ENCODE results near the gene CCNH.

DNA sequence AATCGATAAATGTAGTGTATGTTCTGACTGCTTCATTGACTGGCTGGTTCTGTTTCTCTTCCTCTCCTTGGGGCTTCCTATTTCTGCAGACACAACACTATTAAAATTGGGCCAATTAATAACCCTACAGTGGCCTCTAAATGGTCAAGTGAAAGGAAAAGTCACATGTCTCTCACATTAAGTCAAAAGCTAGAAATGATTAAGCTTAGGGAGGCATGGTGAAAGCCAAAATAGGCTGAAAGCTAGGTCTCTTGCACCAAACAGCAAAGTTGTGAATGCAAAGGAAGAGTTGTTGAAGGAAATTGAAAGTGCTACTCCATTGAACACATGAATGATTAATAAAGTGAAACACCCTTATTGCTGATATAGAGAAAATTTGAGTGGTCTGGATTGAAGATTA is 58.2 kb downstream of the CCNH start:
- TF ChIP-seq, protein P1, sequence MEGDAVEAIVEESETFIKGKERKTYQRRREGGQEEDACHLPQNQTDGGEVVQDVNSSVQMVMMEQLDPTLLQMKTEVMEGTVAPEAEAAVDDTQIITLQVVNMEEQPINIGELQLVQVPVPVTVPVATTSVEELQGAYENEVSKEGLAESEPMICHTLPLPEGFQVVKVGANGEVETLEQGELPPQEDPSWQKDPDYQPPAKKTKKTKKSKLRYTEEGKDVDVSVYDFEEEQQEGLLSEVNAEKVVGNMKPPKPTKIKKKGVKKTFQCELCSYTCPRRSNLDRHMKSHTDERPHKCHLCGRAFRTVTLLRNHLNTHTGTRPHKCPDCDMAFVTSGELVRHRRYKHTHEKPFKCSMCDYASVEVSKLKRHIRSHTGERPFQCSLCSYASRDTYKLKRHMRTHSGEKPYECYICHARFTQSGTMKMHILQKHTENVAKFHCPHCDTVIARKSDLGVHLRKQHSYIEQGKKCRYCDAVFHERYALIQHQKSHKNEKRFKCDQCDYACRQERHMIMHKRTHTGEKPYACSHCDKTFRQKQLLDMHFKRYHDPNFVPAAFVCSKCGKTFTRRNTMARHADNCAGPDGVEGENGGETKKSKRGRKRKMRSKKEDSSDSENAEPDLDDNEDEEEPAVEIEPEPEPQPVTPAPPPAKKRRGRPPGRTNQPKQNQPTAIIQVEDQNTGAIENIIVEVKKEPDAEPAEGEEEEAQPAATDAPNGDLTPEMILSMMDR (IDR thresholded peaks at IDR 0.05; ENCODE audit: low read length): no peak
- TF ChIP-seq EZH2 (optimal IDR thresholded peaks at IDR 0.05; ENCODE audit: low read depth, low read length) (no peak), EZH2phosphoT487 (IDR thresholded peaks at IDR 0.05; ENCODE audit: low read length) (no peak)

All from MM.1S (cell line).